G401.6 (cell line): Measurements from ENCODE around the gene CBX7.

Experiments
- FAIRE-seq: peaks from 2 replicates; lab custom pipeline; 2012; peaks lifted over from hg19 to GRCh38; lab: Jason Lieb, UNC

The CBX7 gene

DNA sequence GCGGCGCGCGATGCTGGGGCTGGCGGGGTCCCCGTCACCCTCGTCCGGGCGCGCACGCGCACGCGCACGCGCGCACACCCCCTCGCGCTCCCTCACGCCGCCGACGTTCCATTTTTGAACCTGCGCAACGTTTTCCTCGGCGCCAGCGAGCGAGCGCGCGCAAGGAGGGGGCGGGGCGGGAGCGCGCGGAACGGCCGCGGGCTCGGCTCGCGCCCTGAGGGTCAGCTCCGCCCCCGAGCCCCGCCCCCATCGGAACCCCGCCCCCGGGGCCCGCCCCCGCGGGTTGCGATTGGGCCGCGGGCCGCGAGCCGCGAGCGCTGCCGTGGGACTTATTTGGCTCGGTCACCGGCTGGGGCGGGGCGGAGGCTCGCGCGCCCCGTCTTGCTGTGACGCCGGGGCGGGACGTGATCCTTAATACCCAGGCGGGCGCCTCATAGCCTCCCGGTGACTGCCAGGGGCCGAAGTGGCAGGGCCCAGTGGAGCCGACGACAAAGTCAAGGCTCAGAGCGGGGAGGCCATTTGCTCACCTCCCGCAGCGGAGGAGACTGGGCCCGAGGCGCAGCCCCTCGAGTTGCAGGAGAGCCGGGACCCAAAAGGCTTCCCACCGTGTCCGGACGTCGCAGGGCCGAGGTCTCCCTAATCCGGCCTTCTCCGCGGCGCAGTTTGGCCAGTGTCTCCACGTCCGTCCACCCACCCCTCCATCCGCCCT, at the start of gene CBX7:
TSS of gene CBX7 (minus strand) at position 170 of the 709 bp plus-strand sequence. CDS start 236 bp downstream, outside the sequence.
- no peak for FAIRE-seq

DNA sequence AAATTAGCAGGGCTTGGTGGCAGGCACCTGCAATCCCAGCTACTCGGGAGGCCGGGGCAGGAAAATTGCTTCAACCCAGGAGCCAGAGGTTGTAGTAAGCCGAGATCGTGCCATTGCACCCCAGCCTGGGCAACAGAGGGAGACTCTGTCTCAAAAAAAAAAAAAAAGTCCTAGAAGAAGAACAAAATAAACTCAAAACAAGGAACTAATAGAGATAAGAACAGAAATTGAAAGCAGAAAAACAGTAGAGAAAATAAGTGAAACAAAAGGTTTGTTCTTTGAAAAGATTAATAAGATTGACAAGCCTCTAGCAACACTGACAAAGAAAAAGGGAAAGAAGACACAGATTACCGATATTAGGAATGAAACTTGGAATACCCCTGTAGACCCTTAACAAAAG, 45.1 kb upstream of the CBX7 start:
- no peak for FAIRE-seq

- peak; percentile 71 for FAIRE-seq
Observed at GRCh38 chr22:39194098-39194497, 41.6 kb upstream of the CBX7 start.

GRCh38 chr22:39188809-39189208, 36.3 kb upstream of the CBX7 start:
- FAIRE-seq = no peak

DNA sequence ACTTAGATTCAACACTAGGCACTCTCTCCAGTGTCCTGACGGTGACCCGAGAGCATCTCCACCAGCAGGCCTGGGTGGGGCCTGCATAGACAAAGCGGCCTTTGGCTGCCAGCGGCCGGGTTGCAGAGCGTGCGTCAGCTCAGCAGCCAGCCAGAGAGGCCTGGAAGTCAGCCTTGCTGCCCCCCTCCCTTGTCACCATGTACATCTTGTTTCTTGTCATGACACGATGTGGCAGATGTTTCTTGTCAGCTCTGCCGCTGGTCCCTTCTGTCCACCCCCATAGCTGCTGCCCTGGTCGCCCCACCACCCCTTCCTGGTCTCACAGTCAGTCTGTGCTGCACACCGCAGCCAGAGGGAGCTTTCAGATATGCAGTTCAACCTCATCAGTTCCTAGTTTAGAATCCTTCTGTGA, 33.1 kb upstream of the CBX7 start:
- FAIRE-seq = no peak

GRCh38 chr22:39184586-39185577, 32.4 kb upstream of the CBX7 start:
- FAIRE-seq = no peak

- FAIRE-seq = peak; percentile 51
Observed at GRCh38 chr22:39183991-39184585, 31.6 kb upstream of the CBX7 start.

DNA sequence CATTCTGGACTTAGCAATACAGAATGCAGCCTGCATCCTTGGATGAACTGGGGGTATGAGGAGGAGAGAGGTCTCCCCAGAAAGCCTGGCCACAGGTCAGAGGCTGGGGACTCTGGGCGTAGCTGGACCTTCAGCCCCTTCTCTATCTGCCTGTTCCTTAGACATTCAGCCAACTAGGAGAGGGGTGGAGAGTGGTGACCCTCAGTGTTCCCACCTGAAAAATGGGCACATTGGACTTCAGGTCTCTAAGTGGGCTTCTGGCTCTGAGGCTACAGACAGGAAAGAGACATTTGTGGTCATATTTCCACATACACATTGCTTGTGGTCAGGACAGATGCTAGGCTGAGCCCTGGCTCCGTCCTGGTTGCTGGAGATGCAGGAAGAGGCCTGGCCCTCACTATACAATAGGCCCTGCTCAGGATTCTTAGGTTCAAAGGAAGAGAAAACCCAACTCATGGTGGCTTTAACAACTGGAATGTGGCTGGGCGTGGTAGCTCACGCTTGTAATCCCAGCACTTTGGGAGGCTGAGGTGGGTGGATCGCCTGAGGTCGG, 30.1 kb upstream of the CBX7 start:
- no peak for FAIRE-seq

GRCh38 chr22:39181778-39182177, 29.3 kb upstream of the CBX7 start:
- FAIRE-seq = no peak

DNA sequence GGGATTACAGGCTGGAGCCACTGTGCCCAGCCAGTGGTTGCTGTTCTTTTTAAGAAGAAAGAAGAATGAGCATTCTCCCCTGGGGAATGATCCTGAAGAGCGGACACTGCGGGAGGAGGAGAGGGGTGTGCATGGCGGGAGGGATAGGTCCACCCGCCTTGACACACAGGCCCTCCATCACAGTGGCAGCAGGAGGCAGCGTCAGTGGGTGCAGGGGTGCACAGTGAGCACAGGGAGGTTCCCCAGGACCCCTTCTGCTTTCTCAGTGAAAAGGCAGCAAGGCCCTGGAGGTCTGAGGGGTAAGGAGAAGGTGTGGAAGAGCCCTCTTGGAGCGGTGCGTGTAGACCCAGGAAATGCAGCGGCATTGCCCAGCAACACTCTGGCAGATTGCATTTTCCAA, 28.9 kb upstream of the CBX7 start:
- FAIRE-seq = no peak

GRCh38 chr22:39179841-39180335, 27.4 kb upstream of the CBX7 start:
- FAIRE-seq = no peak

DNA sequence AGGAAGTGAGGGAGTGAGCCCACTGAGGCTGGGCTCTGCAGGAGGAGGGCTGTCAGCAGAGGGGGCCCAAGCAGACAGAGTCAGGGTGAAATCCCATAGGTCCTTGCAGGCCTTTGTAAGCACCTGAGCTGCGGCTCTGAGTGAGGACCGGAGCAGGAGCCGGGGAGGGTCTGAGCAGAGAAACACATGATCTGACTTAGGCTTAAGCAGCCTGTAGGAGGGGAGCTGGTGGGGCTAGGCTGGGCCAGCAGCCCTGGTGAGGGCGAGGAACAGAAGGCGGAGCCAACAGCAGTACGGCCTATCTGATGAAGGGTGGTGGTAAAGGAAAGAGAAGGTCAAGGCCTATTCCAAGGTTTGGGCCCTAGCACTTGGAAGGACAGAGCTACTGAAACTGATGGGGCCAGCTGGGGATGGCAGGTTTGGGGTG, 26.9 kb upstream of the CBX7 start:
- FAIRE-seq = peak; percentile 99

GRCh38 chr22:39178206-39179111, 26.0 kb upstream of the CBX7 start:
- FAIRE-seq = no peak

DNA sequence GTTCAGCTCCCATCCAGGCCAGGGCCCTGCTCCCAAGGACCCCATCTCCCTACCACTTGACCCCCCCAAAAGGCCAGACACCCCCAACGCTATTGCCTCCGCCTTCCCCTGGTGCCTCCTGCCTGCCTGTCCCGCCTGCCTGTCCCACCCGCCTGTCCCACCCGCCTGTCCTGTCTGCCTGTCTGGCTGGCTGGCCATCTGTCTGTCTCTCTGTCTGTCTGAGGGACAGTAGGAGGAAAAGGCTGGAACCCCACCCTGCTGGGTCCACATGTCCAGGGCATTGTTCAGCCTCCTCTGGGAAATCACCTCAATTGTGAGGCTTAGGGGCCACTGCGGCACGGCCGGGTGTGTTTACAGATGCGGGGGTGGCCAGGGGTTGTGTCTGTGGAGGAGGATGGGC, 25.3 kb upstream of the CBX7 start:
- FAIRE-seq = no peak

- no peak for FAIRE-seq
Observed at GRCh38 chr22:39177456-39177775, 24.9 kb upstream of the CBX7 start.

- no peak for FAIRE-seq
Observed at GRCh38 chr22:39176714-39177455, 24.4 kb upstream of the CBX7 start.

GRCh38 chr22:39176143-39176713, 23.7 kb upstream of the CBX7 start:
- FAIRE-seq = no peak

DNA sequence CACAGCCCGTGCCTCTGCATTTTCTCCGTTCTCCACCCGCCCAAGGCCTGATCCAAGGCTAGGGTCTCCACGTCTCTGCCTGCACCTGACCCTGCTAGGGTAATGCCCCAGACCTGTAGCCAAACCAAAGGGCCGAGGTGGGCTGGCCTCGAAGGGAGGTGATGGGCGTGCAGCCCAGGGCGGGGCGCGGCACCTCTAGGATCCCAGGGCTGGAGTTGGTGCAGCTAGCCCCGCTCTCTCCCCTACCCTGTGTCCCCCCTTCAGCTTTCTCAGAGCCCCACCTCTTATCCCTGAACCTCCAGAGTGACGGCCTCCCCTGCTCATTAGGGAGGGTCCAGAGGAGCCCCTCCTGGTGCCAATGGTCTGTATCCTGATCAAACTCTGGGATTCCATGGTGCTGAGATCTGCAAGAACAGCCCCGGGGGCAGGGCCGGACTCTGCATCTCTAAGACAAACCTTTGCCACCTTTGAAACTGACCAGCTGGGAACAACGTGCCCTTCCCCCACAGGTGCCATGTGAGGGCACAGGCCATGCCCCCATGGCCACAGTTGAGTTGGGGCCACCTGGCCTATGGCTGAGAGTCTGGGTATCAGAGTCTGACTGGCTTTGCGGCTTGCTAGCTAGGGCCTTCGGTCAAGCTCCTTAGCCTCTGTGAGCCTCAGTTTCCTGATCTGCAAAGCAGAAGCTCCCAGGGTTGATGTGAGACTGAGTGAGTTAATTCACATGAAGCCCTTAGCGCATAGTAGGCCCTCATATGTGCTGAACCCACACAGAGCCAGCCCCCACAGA, 23.1 kb upstream of the CBX7 start:
- no peak for FAIRE-seq
